A549 treated with DMSO at 1 μM for 4 hours (cell line): ENCODE measurements around the gene NACC1. TPM values are rescaled to one million over a fixed set of nuclear protein-coding genes. Genes with fewer than 3 reads are reported as not detected.

ENCODE experiments used
- total RNA-seq: library from RNA; stranded (reverse); fragments of 200-300 nt; extraction: Qiagen RNA extraction; gene quantifications from 5 replicates; pipeline ENCODE4 v1.2.3, GENCODE V29; 2022; ENCODE audit warnings: low read depth

Gene NACC1
- total RNA-seq = 41.1 to 53.3 TPM (median 41.8 TPM) in 5 replicates

GRCh38 chr19:13117772-13118423 is at the start of gene NACC1:
Gene NACC1, plus strand, starts transcription at chr19:13118264. Its CDS starts 16,944 bp downstream, at chr19:13135208.

DNA sequence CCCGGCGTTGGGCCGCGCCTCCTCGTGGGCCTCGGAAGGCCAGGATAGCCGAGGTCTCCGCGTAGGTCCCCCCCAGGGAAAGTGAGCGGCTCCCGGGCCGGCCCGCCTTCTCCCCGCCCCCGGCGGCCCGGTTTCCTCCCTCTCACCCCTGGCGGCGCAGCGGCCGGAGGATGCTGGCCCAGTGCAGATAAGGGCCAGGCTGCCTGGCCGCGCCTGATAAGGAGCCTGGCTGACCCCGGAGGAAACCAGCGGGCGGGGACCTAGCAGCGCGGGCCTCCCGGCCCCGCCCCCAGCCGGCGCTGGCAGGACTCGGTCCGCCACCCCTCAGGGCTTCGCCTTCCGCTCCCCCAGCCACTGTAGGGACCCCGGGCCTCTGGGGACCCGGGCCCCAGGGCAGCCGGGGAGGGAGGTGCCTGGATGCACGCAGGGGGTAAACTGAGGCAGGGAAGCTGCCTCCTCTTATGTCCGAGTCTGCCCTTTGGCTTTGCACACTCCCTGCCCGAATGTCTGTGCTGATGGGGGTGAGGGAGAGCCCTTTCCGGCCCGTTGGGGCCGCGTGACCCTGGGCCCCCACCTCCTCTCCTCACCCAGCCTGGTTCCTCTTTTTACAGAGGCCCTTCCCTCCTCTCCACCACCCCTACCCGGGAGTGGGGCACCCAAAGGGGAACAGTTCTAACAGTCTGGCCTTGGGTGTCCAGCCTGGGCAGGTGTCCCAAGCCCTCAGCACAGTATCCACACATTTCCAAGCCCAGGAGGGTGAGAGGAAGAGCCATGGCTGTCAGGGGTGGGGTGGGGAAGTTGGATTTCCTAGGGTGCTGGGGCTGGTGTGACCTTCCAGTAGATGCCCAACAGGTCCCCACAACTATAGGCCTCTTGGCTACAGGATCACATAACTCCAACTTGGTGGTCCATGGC is 15.1 kb upstream of the NACC1 start, which contains the start of gene LYL1:
TSS of gene LYL1 (minus strand) at position 193 of the 915 bp plus-strand sequence. CDS start 1,687 bp downstream, outside the sequence.

GRCh38 chr19:13116282-13117175 is 1.5 kb upstream of the NACC1 start, which contains the start of gene TRMT1:
Gene TRMT1, minus strand, starts transcription at chr19:13116740. Its CDS starts 341 bp downstream, at chr19:13116399.

GRCh38 chr19:13150187-13150930 is 32.3 kb downstream of the NACC1 start, which contains the start of the genes IER2 and STX10:
Gene IER2, plus strand, starts transcription at chr19:13150411. Its CDS starts 2,776 bp downstream, at chr19:13153187.
Gene STX10, minus strand, starts transcription at chr19:13150375. Its CDS starts 202 bp downstream, at chr19:13150173.

Other genes starting within 250 kb of the NACC1 start
- 26.8 to 32.2 TPM (median 29.9 TPM) in 5 replicates for gene DNASE2, start 236.8 kb upstream of the NACC1 start, total RNA-seq
- gene KLF1, start 231.1 kb upstream of the NACC1 start, total RNA-seq = 0.06 TPM in 1 of 5 replicates, not detected in the others
- gene GCDH, start 227.1 kb upstream of the NACC1 start, total RNA-seq = 7.9 to 10.8 TPM (median 8.8 TPM) in 5 replicates
- 0.31 to 0.57 TPM (median 0.46 TPM) in 5 replicates for gene SYCE2, start 199.0 kb upstream of the NACC1 start, total RNA-seq
- 68.3 to 85.5 TPM (median 73.0 TPM) in 5 replicates for gene FARSA, start 184.6 kb upstream of the NACC1 start, total RNA-seq
- 516 to 561 TPM (median 539 TPM) in 5 replicates for gene CALR, start 179.7 kb upstream of the NACC1 start, total RNA-seq
- gene RAD23A, start 172.4 kb upstream of the NACC1 start, total RNA-seq = 71.4 to 85.6 TPM (median 80.8 TPM) in 5 replicates
- 28.0 to 55.0 TPM (median 47.7 TPM) in 5 replicates for gene GADD45GIP1, start 161.0 kb upstream of the NACC1 start, total RNA-seq
- 0.07 to 0.13 TPM (median 0.11 TPM) in 3 of 5 replicates, not detected in the others for gene DAND5, start 148.7 kb upstream of the NACC1 start, total RNA-seq
- 4.0 to 5.8 TPM (median 4.2 TPM) in 5 replicates for gene NFIX, start 122.8 kb upstream of the NACC1 start, total RNA-seq
- 0.45 to 0.92 TPM (median 0.72 TPM) in 5 replicates for gene LYL1, start 15.4 kb upstream of the NACC1 start, total RNA-seq
- 37.9 to 47.9 TPM (median 39.5 TPM) in 5 replicates for gene TRMT1, start 1.5 kb upstream of the NACC1 start, total RNA-seq
- gene STX10, start 32.1 kb downstream of the NACC1 start, total RNA-seq = 46.2 to 61.2 TPM (median 55.5 TPM) in 5 replicates
- 70.5 to 82.0 TPM (median 76.6 TPM) in 5 replicates for gene IER2, start 32.1 kb downstream of the NACC1 start, total RNA-seq